C4-2B (cell line): ENCODE results near the gene ADAMTS9.

ENCODE experiments used
- CTCF ChIP-seq: fragments of 450-650 bp; conservative IDR thresholded peaks from 2 replicates; pipeline ENCODE4 v1.5.1; 2017; ENCODE audit warnings: mild to moderate bottlenecking
- ZFX ChIP-seq: fragments of 450-650 bp; IDR thresholded peaks from 2 replicates; pipeline ENCODE4 v1.6.1; 2017

DNA sequence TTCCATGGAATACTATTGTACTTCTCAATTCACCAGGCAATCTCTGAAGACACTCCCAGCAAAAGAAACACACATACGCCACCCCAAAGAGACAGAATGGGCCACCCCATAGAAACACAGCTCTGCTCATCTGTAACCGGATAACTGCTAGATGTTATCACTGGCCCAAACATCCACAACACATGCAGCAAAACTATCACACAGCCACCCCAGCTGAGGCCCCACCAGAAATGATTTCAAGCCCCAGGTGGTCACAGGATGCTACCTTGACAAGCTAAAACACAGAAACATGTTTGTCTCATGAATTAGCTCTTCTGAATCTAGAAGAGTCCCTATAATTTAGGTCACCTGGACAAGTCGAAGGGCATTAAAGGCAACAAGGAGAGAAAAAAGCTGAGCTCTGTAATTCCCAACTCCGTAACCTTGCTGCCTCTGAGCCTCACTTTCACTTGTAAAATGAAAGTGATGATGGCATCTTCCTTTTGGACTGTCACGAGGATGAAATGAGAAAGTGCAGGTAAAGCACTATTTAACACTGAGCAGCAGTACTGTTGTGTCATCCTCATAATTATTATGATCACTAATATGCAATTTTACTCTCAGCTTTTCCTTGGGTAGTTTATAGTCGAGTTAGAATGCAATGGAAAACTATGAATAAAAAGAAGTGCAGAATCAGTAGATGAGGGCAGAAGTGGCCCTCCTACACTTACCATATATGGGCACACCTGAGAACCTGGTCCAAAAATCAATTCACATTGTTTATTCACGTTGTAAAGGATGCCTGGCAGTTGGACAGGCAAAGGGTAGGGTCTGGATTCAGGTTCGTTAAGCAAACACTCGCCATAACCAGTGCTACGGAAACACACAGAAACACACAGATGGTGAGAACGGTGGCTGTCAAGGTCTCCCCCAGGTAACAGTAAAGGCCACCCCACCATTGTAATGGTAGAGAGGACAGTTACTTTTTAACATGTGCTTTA lies 38.6 kb downstream of the ADAMTS9 start:
- no peak for TF ChIP-seq CTCF
- no peak for TF ChIP-seq ZFX
